ENCODE measurements around the gene RIMS4. TPM values are rescaled to one million over a fixed set of nuclear protein-coding genes. Genes with fewer than 3 reads are reported as not detected.
"Not testable (repeated sequence)": the region's sequence is repeated elsewhere in the genome, so short reads cannot be mapped to it uniquely, and the experiment has no call there.

The RIMS4 gene
- total RNA-seq, 2 donors from 2014 or later = 0.05 to 0.07 TPM

- DNase-seq (no peak), ATAC-seq (replicated peaks in 1 of 2) (no peak)
- Mint-ChIP-seq H3K4me3 (no peak overlapping the region), H3K4me1 (ENCODE audit: low read depth) (no peaks in the 10 kb centered on the region), H3K27ac (no peak overlapping the region), H3K36me3 (ENCODE audit: insufficient read depth in 2 of 2) (no peaks in the 10 kb centered on the region), H3K9me3 (no peaks in the 10 kb centered on the region), H3K27me3 (ENCODE audit: low read depth) (peaks cover 18% of the 10 kb centered on the region)
Measured at GRCh38 chr20:44781118-44781517, 29.2 kb downstream of the RIMS4 start.

GRCh38 chr20:44780226-44780625 lies 30.1 kb downstream of the RIMS4 start:
- no peak overlapping the region for H3K4me3 Mint-ChIP-seq
- no peaks in the 10 kb centered on the region for H3K36me3 Mint-ChIP-seq (ENCODE audit: insufficient read depth in 2 of 2)
- peaks cover 17% of the 10 kb centered on the region for H3K27me3 Mint-ChIP-seq (ENCODE audit: low read depth)
- no peaks in the 10 kb centered on the region for H3K4me1 Mint-ChIP-seq (ENCODE audit: low read depth)
- DNase-seq = peak; percentile 29 to 36
- no peaks in the 10 kb centered on the region for H3K9me3 Mint-ChIP-seq
- ATAC-seq (replicated peaks in 1 of 2) = no peak
- H3K27ac Mint-ChIP-seq = no peak overlapping the region

DNA sequence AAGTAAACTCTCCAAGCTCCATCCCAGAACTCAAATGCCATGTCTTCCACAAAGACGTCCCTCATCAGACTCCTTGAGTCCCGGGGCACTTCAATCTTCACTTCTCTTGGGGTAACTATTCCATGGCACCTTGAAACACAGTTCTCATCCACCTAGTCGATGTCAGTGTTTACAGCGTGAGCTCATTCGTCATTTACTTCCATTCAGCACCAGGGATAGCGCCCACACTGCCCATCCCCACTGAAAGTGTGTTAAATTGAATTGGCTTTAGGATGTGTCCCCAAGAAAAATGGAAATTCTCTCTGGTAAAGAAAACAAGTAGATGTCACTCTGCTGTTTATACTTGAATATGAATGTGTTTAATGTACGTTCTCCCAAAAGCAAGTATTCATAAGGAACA lies 33.4 kb downstream of the RIMS4 start:
- Mint-ChIP-seq H3K4me3 (no peak overlapping the region), H3K27me3 (ENCODE audit: low read depth) (peaks cover 11% of the 10 kb centered on the region)
- ATAC-seq (replicated peaks in 1 of 2) = no peak

DNA sequence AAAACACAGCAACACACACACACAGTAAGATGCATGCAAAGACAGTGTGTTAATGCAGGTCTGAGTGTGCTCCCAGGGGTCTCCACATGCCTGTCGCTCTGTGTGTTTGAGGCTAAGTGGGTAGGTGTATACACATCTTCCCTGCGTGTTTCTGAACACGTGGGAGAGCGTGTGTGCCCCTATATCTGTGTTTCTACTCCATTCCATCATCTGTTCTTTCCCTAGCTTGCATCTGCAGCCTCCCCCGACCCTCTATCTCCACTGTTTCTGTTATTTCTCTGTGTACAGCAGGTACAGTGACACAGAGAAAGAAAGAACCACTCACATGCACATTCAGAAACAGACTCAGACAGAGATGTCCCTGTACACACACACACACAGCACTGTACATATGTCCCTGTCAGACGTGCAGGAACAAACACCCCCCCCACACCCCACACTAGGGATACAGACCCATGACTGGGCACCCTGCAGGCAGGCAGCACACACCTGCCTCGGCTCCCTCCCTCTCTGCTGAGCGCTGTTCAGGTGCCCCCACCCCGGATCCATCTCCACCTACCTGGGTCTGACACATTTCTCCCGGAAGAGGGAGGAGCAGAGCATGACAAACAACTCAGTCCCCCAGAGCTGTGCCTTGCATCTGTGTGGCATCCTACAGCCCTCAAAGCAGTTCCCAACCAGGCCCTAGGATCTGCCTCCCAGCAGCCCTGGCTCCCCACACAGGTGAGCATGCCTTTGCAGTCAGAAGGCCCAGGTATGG lies 37.1 kb downstream of the RIMS4 start:
- DNase-seq = no peak
- H3K27me3 Mint-ChIP-seq (ENCODE audit: low read depth) = peaks cover 26% of the 10 kb centered on the region
- no peak overlapping the region for H3K4me3 Mint-ChIP-seq
- H3K9me3 Mint-ChIP-seq = no peaks in the 10 kb centered on the region
- H3K27ac Mint-ChIP-seq = no peak overlapping the region
- no peaks in the 10 kb centered on the region for H3K36me3 Mint-ChIP-seq (ENCODE audit: insufficient read depth in 2 of 2)
- ATAC-seq (replicated peaks in 1 of 2) = no peak
- no peaks in the 10 kb centered on the region for H3K4me1 Mint-ChIP-seq (ENCODE audit: low read depth)

More for the DNA sequence above, 33.4 kb downstream of the RIMS4 start:
- Mint-ChIP-seq H3K9me3 (no peaks in the 10 kb centered on the region), H3K36me3 (ENCODE audit: insufficient read depth in 2 of 2) (no peaks in the 10 kb centered on the region), H3K4me1 (ENCODE audit: low read depth) (no peaks in the 10 kb centered on the region), H3K27ac (no peak overlapping the region)
- no peak for DNase-seq

DNA sequence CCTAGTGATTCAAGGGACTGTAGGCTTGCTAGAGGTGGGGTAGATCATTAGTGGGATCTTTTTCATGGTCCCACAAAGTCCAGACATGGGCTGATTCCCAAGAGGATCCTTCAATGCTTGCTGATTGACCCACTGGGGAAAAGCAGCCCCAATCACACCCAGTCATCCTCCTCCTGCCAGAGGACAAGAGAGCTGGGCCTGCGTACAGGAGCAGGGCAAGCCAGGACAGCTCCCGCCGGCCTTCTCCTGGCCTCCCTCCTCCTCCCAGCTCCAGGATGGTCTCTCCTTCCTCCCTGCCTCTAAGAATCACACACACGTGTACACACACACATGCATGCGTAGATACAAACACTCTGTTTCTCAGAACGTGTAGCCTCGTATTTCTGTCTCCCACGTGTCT lies 37.7 kb downstream of the RIMS4 start:
- peaks cover 26% of the 10 kb centered on the region for H3K27me3 Mint-ChIP-seq (ENCODE audit: low read depth)
- ATAC-seq (replicated peaks in 1 of 2) (no peak), DNase-seq (no peak)
- H3K9me3 Mint-ChIP-seq = no peaks in the 10 kb centered on the region
- no peak overlapping the region for H3K4me3 Mint-ChIP-seq
- no peaks in the 10 kb centered on the region for H3K36me3 Mint-ChIP-seq (ENCODE audit: insufficient read depth in 2 of 2)
- H3K27ac Mint-ChIP-seq = no peak overlapping the region
- no peaks in the 10 kb centered on the region for H3K4me1 Mint-ChIP-seq (ENCODE audit: low read depth)

- H3K4me1 Mint-ChIP-seq (ENCODE audit: low read depth) = no peaks in the 10 kb centered on the region
Measured at GRCh38 chr20:44771172-44771535, 39.2 kb downstream of the RIMS4 start.

GRCh38 chr20:44770484-44771171 lies 39.7 kb downstream of the RIMS4 start:
- no peaks in the 10 kb centered on the region for H3K36me3 Mint-ChIP-seq (ENCODE audit: insufficient read depth in 2 of 2)
- H3K4me3 Mint-ChIP-seq = no peak overlapping the region
- H3K9me3 Mint-ChIP-seq = no peaks in the 10 kb centered on the region
- ATAC-seq (replicated peaks in 1 of 2) = no peak
- no peak overlapping the region for H3K27ac Mint-ChIP-seq
- H3K4me1 Mint-ChIP-seq (ENCODE audit: low read depth) = no peaks in the 10 kb centered on the region
- H3K27me3 Mint-ChIP-seq (ENCODE audit: low read depth) = peaks cover 35% of the 10 kb centered on the region
- DNase-seq = no peak

More at GRCh38 chr20:44771172-44771535, 39.2 kb downstream of the RIMS4 start:
- Mint-ChIP-seq H3K27ac (no peak overlapping the region), H3K36me3 (ENCODE audit: insufficient read depth in 2 of 2) (no peaks in the 10 kb centered on the region), H3K9me3 (no peaks in the 10 kb centered on the region), H3K4me3 (no peak overlapping the region), H3K27me3 (ENCODE audit: low read depth) (peaks cover 30% of the 10 kb centered on the region)
- ATAC-seq (replicated peaks in 1 of 2) (no peak), DNase-seq (no peak)

- Mint-ChIP-seq H3K4me3 (no peak overlapping the region), H3K9me3 (no peaks in the 10 kb centered on the region), H3K36me3 (ENCODE audit: insufficient read depth in 2 of 2) (no peaks in the 10 kb centered on the region), H3K4me1 (ENCODE audit: low read depth) (no peaks in the 10 kb centered on the region), H3K27me3 (ENCODE audit: low read depth) (peaks cover 35% of the 10 kb centered on the region), H3K27ac (no peak overlapping the region)
- ATAC-seq (replicated peaks in 1 of 2) (no peak), DNase-seq (no peak)
Measured at GRCh38 chr20:44769481-44769863, 40.9 kb downstream of the RIMS4 start.

GRCh38 chr20:44768854-44769480 lies 41.4 kb downstream of the RIMS4 start:
- Mint-ChIP-seq H3K4me3 (no peak overlapping the region), H3K27me3 (ENCODE audit: low read depth) (peaks cover 39% of the 10 kb centered on the region), H3K27ac (no peak overlapping the region), H3K9me3 (no peaks in the 10 kb centered on the region), H3K36me3 (ENCODE audit: insufficient read depth in 2 of 2) (no peaks in the 10 kb centered on the region), H3K4me1 (ENCODE audit: low read depth) (no peaks in the 10 kb centered on the region)
- DNase-seq = no peak
- ATAC-seq (replicated peaks in 1 of 2) = no peak

DNA sequence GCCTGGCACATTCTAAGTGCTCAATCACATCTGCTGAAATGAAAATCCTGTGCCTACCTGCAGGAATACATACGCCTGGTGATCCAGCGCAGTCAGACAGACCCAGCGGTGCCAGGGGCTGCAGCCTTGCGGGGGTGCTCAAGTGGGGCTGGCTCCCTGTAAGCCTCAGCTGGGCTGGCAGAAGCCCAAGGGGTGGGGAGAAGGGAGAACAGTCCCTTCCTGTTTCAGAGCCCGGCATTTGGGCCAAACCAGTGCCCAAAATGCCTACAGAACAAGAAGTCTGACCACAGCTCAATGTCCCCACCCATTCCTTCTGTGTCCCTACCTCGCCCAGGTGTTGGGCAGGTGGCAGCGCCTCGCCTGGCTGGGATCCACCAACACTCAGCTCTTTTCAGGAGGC lies 42.1 kb downstream of the RIMS4 start:
- Mint-ChIP-seq H3K4me1 (ENCODE audit: low read depth) (no peaks in the 10 kb centered on the region), H3K27me3 (ENCODE audit: low read depth) (peaks cover 42% of the 10 kb centered on the region), H3K27ac (no peak overlapping the region), H3K4me3 (no peak overlapping the region), H3K36me3 (ENCODE audit: insufficient read depth in 2 of 2) (no peaks in the 10 kb centered on the region), H3K9me3 (no peaks in the 10 kb centered on the region)
- DNase-seq (no peak), ATAC-seq (replicated peaks in 1 of 2) (no peak)

DNA sequence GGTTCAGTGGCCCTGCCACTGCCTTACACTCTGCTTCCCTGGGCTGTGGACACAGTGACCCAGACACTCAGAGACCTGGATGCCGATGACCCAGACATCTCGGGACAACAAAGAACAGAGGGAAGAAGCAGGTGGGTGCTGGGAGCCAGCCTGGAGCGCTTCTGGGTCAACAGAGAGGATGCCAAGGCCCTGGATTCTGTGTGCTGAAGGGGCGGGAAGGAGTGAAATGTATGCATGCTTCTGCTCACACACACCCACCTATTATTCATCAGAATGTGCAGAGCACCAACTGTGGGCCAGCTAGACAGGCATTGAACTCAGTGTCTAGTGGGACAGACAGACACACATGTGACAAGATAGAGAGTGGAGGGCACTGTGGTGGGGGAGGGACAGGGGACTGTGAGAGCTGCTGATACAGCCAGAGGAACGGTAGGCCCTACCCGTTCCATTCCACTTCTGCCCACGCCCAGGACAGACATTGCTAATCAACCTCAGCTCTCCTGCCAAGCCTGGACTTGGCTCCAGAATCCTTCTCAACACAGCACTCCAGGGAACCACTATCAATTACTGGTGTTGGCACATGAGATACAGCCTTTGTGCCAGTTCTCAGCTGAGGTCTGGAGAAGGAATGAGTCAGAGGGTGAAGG lies 44.5 kb downstream of the RIMS4 start:
- ATAC-seq (replicated peaks in 1 of 2) (no peak), DNase-seq (no peak)
- Mint-ChIP-seq H3K4me1 (ENCODE audit: low read depth) (no peaks in the 10 kb centered on the region), H3K27ac (no peak overlapping the region), H3K27me3 (ENCODE audit: low read depth) (peaks cover 34% of the 10 kb centered on the region), H3K4me3 (no peak overlapping the region), H3K9me3 (no peaks in the 10 kb centered on the region), H3K36me3 (ENCODE audit: insufficient read depth in 2 of 2) (no peaks in the 10 kb centered on the region)

GRCh38 chr20:44765091-44765490 lies 45.3 kb downstream of the RIMS4 start:
- DNase-seq = no peak
- Mint-ChIP-seq H3K4me3 (no peak overlapping the region), H3K4me1 (ENCODE audit: low read depth) (no peaks in the 10 kb centered on the region)

DNA sequence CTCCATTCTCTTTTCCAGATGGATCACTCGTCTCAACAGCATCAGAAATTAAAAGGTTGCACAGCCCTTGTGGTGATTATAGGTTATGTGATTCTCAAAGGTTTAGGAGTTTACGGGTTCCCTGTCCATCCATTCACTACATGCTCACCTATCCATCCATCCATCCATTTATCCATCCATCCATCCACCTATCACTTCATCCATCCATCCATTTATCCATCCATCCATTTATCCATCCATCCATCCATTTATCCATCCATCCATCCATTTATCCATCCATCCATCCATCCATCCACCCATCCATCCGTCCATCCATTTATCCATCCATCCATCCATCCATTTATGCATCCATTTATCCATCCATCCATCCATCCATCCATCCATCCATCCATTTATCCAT lies 46.5 kb downstream of the RIMS4 start:
- H3K36me3 Mint-ChIP-seq (ENCODE audit: insufficient read depth in 2 of 2); DNase-seq; ATAC-seq (replicated peaks in 1 of 2); H3K4me3 Mint-ChIP-seq; H3K27ac Mint-ChIP-seq; H3K9me3 Mint-ChIP-seq; H3K4me1 Mint-ChIP-seq (ENCODE audit: low read depth): not testable (repeated sequence)
- H3K27me3 Mint-ChIP-seq (ENCODE audit: low read depth) = peaks cover 22% of the 10 kb centered on the region

More at GRCh38 chr20:44765091-44765490, 45.3 kb downstream of the RIMS4 start:
- H3K27ac Mint-ChIP-seq = no peak overlapping the region
- ATAC-seq (replicated peaks in 1 of 2) = no peak
- no peaks in the 10 kb centered on the region for H3K9me3 Mint-ChIP-seq
- H3K27me3 Mint-ChIP-seq (ENCODE audit: low read depth) = peaks cover 34% of the 10 kb centered on the region
- H3K36me3 Mint-ChIP-seq (ENCODE audit: insufficient read depth in 2 of 2) = no peaks in the 10 kb centered on the region
